Ovary (tissue), 9 donors: Measurements from ENCODE around the gene RPL19. TPM values are rescaled to one million over a fixed set of nuclear protein-coding genes. Genes with fewer than 3 reads are reported as not detected.

Experiments
- DNase-seq, 5 donors: peaks; one replicate each; pipeline ENCODE4 v3.0.0-alpha.2; 2019 to 2020
- H3K27ac ChIP-seq, 2 donors: fragments of 200-600 bp; one replicate each; pipeline versions ENCODE4 v1.5.1 to v1.8.0; 2019 to 2022
- H3K27me3 ChIP-seq: fragments of 200-600 bp; one replicate; pipeline ENCODE4 v1.8.0; 2022
- H3K36me3 ChIP-seq: fragments of 200-600 bp; sonication (generic); one replicate; pipeline ENCODE4 v1.5.1; 2019
- H3K4me1 ChIP-seq: one replicate; pipeline ENCODE4 v1.8.1; 2013; ENCODE audit warnings: mild to moderate bottlenecking, moderate library complexity; ENCODE audit not compliant: insufficient read depth
- H3K4me3 ChIP-seq: fragments of 200-600 bp; sonication (generic); one replicate; pipeline ENCODE4 v1.5.1; 2017
- H3K9me3 ChIP-seq, 2 donors: fragments of 200-600 bp in 1 of 2; sonication (generic) in 1 of 2; one replicate each; pipeline versions ENCODE4 v1.5.1 to v1.8.1; 2013 to 2019; ENCODE audit warnings: mild to moderate bottlenecking in 1 of 2, moderate library complexity in 1 of 2
- CTCF ChIP-seq, 3 donors: fragments of 450-650 bp in 2 of 3; fragments of 200-600 bp in 1 of 3; IDR thresholded peaks; one replicate each; pipeline versions ENCODE4 v1.5.1 to v1.8.0; 2016 to 2022; ENCODE audit warnings: antibody characterized with exemption in 3 of 3, mild to moderate bottlenecking in 1 of 3
- EP300 ChIP-seq: sonication (generic); formaldehyde crosslinking; IDR thresholded peaks from one replicate; pipeline ENCODE4 v1.6.1; 2017; ENCODE audit warnings: antibody characterized with exemption
- POLR2A ChIP-seq: fragments of 450-650 bp; IDR thresholded peaks from one replicate; pipeline ENCODE4 v1.6.1; 2017; ENCODE audit warnings: antibody characterized with exemption, mild to moderate bottlenecking, moderate library complexity
- WGBS, 3 donors: extraction: QIAGEN DNeasy Blood & Tissue Kit in 1 of 3; methylation state at CpG; one replicate each; pipeline versions ENCODE4 v1.1.5 to v1.1.7; 2013 to 2017; 5-methylcytosine and 5-hydroxymethylcytosine counted together
- intact Hi-C, 4 donors: fragments of 100-400 bp; cut with DNase I; formaldehyde crosslinking; loops; one replicate each; pipeline versions ENCODE4 v1.11.0 to v1.15.1; 2022 to 2023
- polyA plus RNA-seq, 2 donors: library from polyadenylated mRNA; stranded (reverse); fragments of 200-250 nt in 1 of 2; fragments of 350-450 nt in 1 of 2; fragmentation: Illumina TruSeq in 1 of 2; extraction: RNeasy Lipid Tissue Mini Kit (QIAGEN cat#74804) in 1 of 2; gene quantifications; one replicate each; pipeline ENCODE4 v1.2.3, GENCODE V29; 2013 to 2014
- total RNA-seq, 7 donors: library from RNA; depleted of rRNA in 2 of 7; stranded (reverse); fragments of >200 nt in 2 of 7; fragmentation: NEBNext Ultra II Directional in 3 of 7; extraction: Animal tissue kit (Norgen Biotek cat#: 25700) in 3 of 7; gene quantifications; one replicate each; pipeline versions ENCODE4 v1.1.0 to v1.2.4, GENCODE V29; 2016 to 2023
- donor health status: DM: no; HTN: no; CAD: no; lungs with moderate emphysema.
- donor health status: DM: no; HTN: no; CAD: no.
- donor health status: Bipolar disorder and iron deficiency.
- donor health status: DM: yes; HTN: yes; CAD: no.
- donor health status: DM: no; HTN: no; CAD: no.
- donor health status: DM: yes; HTN: yes; CAD: no.

The RPL19 gene
- total and polyA plus RNA-seq, 9 donors: 2,272 to 5,697 (median 3,184) TPM

GRCh38 chr17:39186481-39187002 lies 13.5 kb upstream of the RPL19 start:
- H3K9me3 ChIP-seq: no peaks in the 10 kb centered on the region
- no peaks in the 10 kb centered on the region for H3K36me3 ChIP-seq
- TF ChIP-seq EP300 (no peak), POLR2A (no peak), CTCF (IDR thresholded peaks at IDR 0.05) (no peak)
- H3K4me3 ChIP-seq: no peak overlapping the region
- WGBS, 3 donors: 72 to 76% (median 74%) methylated on average over 15 of the region's 15 CpGs
- no peak for DNase-seq
- no peaks in the 10 kb centered on the region for H3K27me3 ChIP-seq
- intact Hi-C loops: no loop called here
- no peaks in the 10 kb centered on the region for H3K4me1 ChIP-seq
- H3K27ac ChIP-seq: no peak overlapping the region

- Histone ChIP-seq H3K4me1 (no peaks in the 10 kb centered on the region), H3K27ac (no peak overlapping the region), H3K9me3 (no peaks in the 10 kb centered on the region), H3K36me3 (no peaks in the 10 kb centered on the region), H3K27me3 (no peaks in the 10 kb centered on the region), H3K4me3 (no peak overlapping the region)
- WGBS, 3 donors: 89 to 92% (median 91%) methylated on average over 9 of the region's 9 CpGs
- TF ChIP-seq EP300 (no peak), CTCF (IDR thresholded peaks at IDR 0.05) (no peak), POLR2A (no peak)
- intact Hi-C loops: no loop called here
- no peak for DNase-seq
Observed at GRCh38 chr17:39187152-39187830, 12.8 kb upstream of the RPL19 start.

DNA sequence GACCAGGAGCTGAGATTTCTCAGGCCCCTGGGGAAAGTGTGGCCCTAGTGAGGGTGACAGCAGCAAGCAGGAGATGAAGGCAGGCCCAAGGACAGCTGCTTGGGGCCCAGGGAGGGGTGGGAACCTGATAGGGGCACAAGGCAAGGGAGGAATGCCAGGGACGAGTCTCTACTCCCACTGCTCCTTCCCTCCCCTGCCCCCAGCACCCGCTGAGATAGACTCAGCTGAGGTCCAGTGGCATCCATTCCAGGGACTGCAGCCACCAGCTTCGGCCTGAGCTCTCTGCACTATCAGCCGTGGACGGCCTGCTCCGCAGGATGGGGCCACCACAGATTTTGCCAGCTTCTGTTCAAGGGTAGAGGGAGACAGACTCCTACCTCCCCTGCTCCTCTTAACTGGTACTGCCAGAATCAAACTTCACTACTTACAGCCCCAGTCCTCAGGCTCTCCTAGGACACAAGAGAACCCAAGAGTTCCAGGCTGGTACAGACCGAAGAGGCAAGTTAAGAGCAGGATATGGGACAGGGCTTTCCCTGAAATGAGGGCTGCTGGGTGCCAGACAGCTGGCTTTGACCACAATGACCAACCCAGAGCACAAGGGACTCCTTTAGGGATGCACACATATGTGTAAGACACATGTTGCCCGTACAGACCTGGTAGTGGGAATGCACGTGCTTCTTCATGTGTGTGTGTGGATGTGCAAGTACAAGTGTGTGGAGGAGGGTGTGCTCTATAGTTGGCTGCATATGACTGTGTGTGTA lies 8.2 kb upstream of the RPL19 start:
- Histone ChIP-seq H3K4me1 (peaks cover 4% of the 10 kb centered on the region), H3K36me3 (no peaks in the 10 kb centered on the region), H3K9me3 (no peaks in the 10 kb centered on the region), H3K4me3 (no peak overlapping the region), H3K27ac (no peak overlapping the region), H3K27me3 (no peaks in the 10 kb centered on the region)
- TF ChIP-seq EP300: no peak
- TF ChIP-seq POLR2A: no peak
- DNase-seq: no peak
- intact Hi-C loops: loop anchor here in 1 of 4 donors (10.0 kb wide), 1 partner anchor 53 kb away; no protein-coding TSS in a partner anchor
- 80 to 89% (median 83%) methylated on average over 9 of the region's 9 CpGs for WGBS, 3 donors

DNA sequence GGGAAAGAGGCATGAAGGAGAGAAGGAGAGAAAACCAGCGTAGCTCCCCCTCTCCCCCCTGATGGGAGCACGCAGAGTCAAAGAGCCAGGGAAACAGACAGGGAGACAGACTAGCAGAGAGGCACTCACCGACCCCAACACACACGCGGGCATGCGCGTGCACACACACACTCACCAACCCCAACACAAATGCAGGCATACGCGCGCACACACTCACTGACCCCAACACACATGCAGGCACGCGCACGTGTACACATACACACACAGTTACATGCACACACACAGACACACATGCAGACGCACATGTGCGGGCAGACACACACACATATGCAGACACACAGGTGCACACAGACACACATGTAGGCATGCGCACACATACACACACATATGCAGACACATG lies 7.2 kb upstream of the RPL19 start:
- Histone ChIP-seq H3K27me3 (no peaks in the 10 kb centered on the region), H3K9me3 (no peaks in the 10 kb centered on the region), H3K27ac (no peak overlapping the region), H3K4me3 (no peak overlapping the region), H3K4me1 (peaks cover 5% of the 10 kb centered on the region), H3K36me3 (no peaks in the 10 kb centered on the region)
- no peak for TF ChIP-seq EP300
- TF ChIP-seq CTCF (IDR thresholded peaks at IDR 0.05): no peak
- TF ChIP-seq POLR2A: no peak
- intact Hi-C loops: loop anchor here in 1 of 4 donors (10.0 kb wide), 1 partner anchor 52 kb away; no protein-coding TSS in a partner anchor
- no peak for DNase-seq
- 90 to 93% (median 93%) methylated on average over 16 of the region's 16 CpGs for WGBS, 3 donors
